ENCODE measurements around the gene GNG11.
A peak's percentile ranks its signal among the peaks of the same experiment; 100 is the strongest.

The GNG11 gene

GRCh38 chr7:93943816-93944540 is 22.4 kb downstream of the GNG11 start:
- no peak overlapping the region for H2AFZ ChIP-seq (ENCODE audit: low read depth, low read length)
- no peaks in the 10 kb centered on the region for H3K4me1 ChIP-seq (ENCODE audit: insufficient read depth, low read length)
- H3K9me3 ChIP-seq (ENCODE audit: low read length) = no peaks in the 10 kb centered on the region
- no peak overlapping the region for H3K4me3 ChIP-seq (ENCODE audit: low read length)
- no peaks in the 10 kb centered on the region for H3K27me3 ChIP-seq (ENCODE audit: insufficient read depth, low read length)
- no peaks in the 10 kb centered on the region for H3K36me3 ChIP-seq (ENCODE audit: insufficient read depth, low read length)

GRCh38 chr7:93944673-93945072 is 23.1 kb downstream of the GNG11 start:
- Histone ChIP-seq H3K4me3 (ENCODE audit: low read length) (no peak overlapping the region), H3K9me3 (ENCODE audit: low read length) (no peaks in the 10 kb centered on the region), H3K36me3 (ENCODE audit: insufficient read depth, low read length) (no peaks in the 10 kb centered on the region), H2AFZ (ENCODE audit: low read depth, low read length) (no peak overlapping the region), H3K27me3 (ENCODE audit: insufficient read depth, low read length) (no peaks in the 10 kb centered on the region), H3K4me1 (ENCODE audit: insufficient read depth, low read length) (no peaks in the 10 kb centered on the region)

- Histone ChIP-seq H3K9me3 (ENCODE audit: low read length) (no peaks in the 10 kb centered on the region), H3K27me3 (ENCODE audit: insufficient read depth, low read length) (no peaks in the 10 kb centered on the region), H3K4me1 (ENCODE audit: insufficient read depth, low read length) (no peaks in the 10 kb centered on the region), H3K36me3 (ENCODE audit: insufficient read depth, low read length) (no peaks in the 10 kb centered on the region), H2AFZ (ENCODE audit: low read depth, low read length) (no peak overlapping the region), H3K4me3 (ENCODE audit: low read length) (no peak overlapping the region)
These were observed 23.5 kb downstream of the GNG11 start for GRCh38 chr7:93945083-93945482.

- Histone ChIP-seq H3K4me3 (ENCODE audit: low read length) (no peak overlapping the region), H3K4me1 (ENCODE audit: insufficient read depth, low read length) (no peaks in the 10 kb centered on the region), H3K36me3 (ENCODE audit: insufficient read depth, low read length) (no peaks in the 10 kb centered on the region), H2AFZ (ENCODE audit: low read depth, low read length) (no peak overlapping the region), H3K27me3 (ENCODE audit: insufficient read depth, low read length) (no peaks in the 10 kb centered on the region), H3K9me3 (ENCODE audit: low read length) (no peaks in the 10 kb centered on the region)
These were observed 24.4 kb downstream of the GNG11 start for GRCh38 chr7:93945756-93946535.

GRCh38 chr7:93948106-93948505 is 26.6 kb downstream of the GNG11 start:
- no peak overlapping the region for H2AFZ ChIP-seq (ENCODE audit: low read depth, low read length)
- no peaks in the 10 kb centered on the region for H3K4me1 ChIP-seq (ENCODE audit: insufficient read depth, low read length)
- no peaks in the 10 kb centered on the region for H3K36me3 ChIP-seq (ENCODE audit: insufficient read depth, low read length)
- H3K27me3 ChIP-seq (ENCODE audit: insufficient read depth, low read length) = no peaks in the 10 kb centered on the region
- no peak overlapping the region for H3K4me3 ChIP-seq (ENCODE audit: low read length)
- H3K9me3 ChIP-seq (ENCODE audit: low read length) = no peaks in the 10 kb centered on the region

- H3K4me1 ChIP-seq (ENCODE audit: insufficient read depth, low read length) = no peaks in the 10 kb centered on the region
- H3K27me3 ChIP-seq (ENCODE audit: insufficient read depth, low read length) = no peaks in the 10 kb centered on the region
- no peaks in the 10 kb centered on the region for H3K9me3 ChIP-seq (ENCODE audit: low read length)
These were observed 27.3 kb downstream of the GNG11 start for GRCh38 chr7:93948873-93949272.

GRCh38 chr7:93949423-93949822 is 27.9 kb downstream of the GNG11 start:
- no peak overlapping the region for H3K4me3 ChIP-seq (ENCODE audit: low read length)
- no peaks in the 10 kb centered on the region for H3K36me3 ChIP-seq (ENCODE audit: insufficient read depth, low read length)
- no peak overlapping the region for H2AFZ ChIP-seq (ENCODE audit: low read depth, low read length)
- no peaks in the 10 kb centered on the region for H3K9me3 ChIP-seq (ENCODE audit: low read length)
- H3K4me1 ChIP-seq (ENCODE audit: insufficient read depth, low read length) = no peaks in the 10 kb centered on the region
- no peaks in the 10 kb centered on the region for H3K27me3 ChIP-seq (ENCODE audit: insufficient read depth, low read length)

More at GRCh38 chr7:93948873-93949272, 27.3 kb downstream of the GNG11 start:
- Histone ChIP-seq H3K4me3 (ENCODE audit: low read length) (no peak overlapping the region), H3K36me3 (ENCODE audit: insufficient read depth, low read length) (no peaks in the 10 kb centered on the region), H2AFZ (ENCODE audit: low read depth, low read length) (no peak overlapping the region)

DNA sequence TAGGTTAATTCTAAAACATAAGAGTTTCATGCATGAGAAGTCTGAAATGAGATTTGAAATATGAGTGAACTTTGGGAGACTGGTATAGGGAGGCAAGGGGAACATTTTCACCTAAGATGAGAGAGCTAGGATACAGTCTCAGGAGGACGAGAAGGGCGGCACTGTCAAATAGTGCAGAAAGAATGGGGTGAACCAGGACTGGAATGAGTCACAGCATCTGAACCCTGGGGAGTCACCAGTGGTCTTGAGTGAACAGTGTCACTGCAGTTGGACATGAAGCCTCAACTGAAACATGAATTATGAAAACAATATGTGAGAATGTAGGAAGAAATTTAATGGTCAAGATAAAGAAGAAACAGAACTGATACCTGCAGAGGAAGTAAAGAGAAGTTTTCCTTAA is 33.8 kb downstream of the GNG11 start:
- Histone ChIP-seq H2AFZ (ENCODE audit: low read depth, low read length) (no peak overlapping the region), H3K27me3 (ENCODE audit: insufficient read depth, low read length) (no peaks in the 10 kb centered on the region), H3K36me3 (ENCODE audit: insufficient read depth, low read length) (no peaks in the 10 kb centered on the region), H3K4me1 (ENCODE audit: insufficient read depth, low read length) (no peaks in the 10 kb centered on the region), H3K4me3 (ENCODE audit: low read length) (no peak overlapping the region), H3K9me3 (ENCODE audit: low read length) (no peaks in the 10 kb centered on the region)

DNA sequence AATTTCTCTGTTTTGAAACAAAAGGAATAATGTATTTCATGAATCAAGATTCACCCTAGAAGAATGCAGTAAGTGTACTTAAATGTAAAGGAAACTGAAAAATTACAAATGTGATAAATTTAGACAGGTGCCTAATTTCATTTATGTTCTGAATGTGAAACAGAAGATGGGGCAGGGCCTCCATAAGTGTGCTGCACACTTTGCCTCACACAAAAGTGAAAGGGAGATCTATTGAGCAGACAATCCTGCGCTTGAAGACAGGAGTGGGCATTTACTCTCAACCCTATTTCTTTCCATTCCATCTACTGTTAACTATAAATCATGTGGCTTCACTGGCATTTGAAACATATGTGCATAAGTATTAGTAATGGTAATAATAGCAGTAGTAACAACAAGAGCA is 36.2 kb downstream of the GNG11 start:
- Histone ChIP-seq H3K27me3 (ENCODE audit: insufficient read depth, low read length) (no peaks in the 10 kb centered on the region), H2AFZ (ENCODE audit: low read depth, low read length) (peak overlapping the region; percentile 20), H3K4me1 (ENCODE audit: insufficient read depth, low read length) (no peaks in the 10 kb centered on the region), H3K4me3 (ENCODE audit: low read length) (no peak overlapping the region), H3K9me3 (ENCODE audit: low read length) (no peaks in the 10 kb centered on the region), H3K36me3 (ENCODE audit: insufficient read depth, low read length) (no peaks in the 10 kb centered on the region)

GRCh38 chr7:93958216-93958615 is 36.7 kb downstream of the GNG11 start:
- Histone ChIP-seq H3K9me3 (ENCODE audit: low read length) (no peaks in the 10 kb centered on the region), H3K36me3 (ENCODE audit: insufficient read depth, low read length) (no peaks in the 10 kb centered on the region), H3K27me3 (ENCODE audit: insufficient read depth, low read length) (no peaks in the 10 kb centered on the region), H3K4me1 (ENCODE audit: insufficient read depth, low read length) (no peaks in the 10 kb centered on the region), H3K4me3 (ENCODE audit: low read length) (no peak overlapping the region), H2AFZ (ENCODE audit: low read depth, low read length) (peak overlapping the region; percentile 20)

- Histone ChIP-seq H3K4me3 (ENCODE audit: low read length) (no peak overlapping the region), H2AFZ (ENCODE audit: low read depth, low read length) (no peak overlapping the region), H3K36me3 (ENCODE audit: insufficient read depth, low read length) (no peaks in the 10 kb centered on the region), H3K9me3 (ENCODE audit: low read length) (no peaks in the 10 kb centered on the region), H3K4me1 (ENCODE audit: insufficient read depth, low read length) (no peaks in the 10 kb centered on the region), H3K27me3 (ENCODE audit: insufficient read depth, low read length) (no peaks in the 10 kb centered on the region)
These were observed 37.1 kb downstream of the GNG11 start for GRCh38 chr7:93958651-93959050.

DNA sequence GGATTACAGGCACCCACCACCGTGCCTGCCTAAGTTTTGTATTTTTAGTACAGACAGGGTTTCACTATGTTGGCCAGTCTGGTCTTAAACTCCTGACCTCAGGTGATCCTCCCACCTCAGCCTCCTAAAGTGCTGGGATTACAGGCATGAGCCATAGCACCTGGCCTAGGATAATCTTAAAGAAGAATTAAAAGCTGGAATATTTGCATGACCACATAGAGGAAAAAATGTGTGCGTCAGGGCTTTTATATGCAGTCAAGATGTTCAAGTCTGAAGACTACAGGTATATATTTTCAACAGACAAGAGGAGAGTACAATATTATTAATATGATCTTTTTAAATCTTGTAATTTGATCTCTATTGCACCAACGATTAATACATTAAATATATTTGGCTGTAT is 39.5 kb downstream of the GNG11 start:
- H3K36me3 ChIP-seq (ENCODE audit: insufficient read depth, low read length) = no peaks in the 10 kb centered on the region
- H3K4me3 ChIP-seq (ENCODE audit: low read length) = no peak overlapping the region
- no peaks in the 10 kb centered on the region for H3K9me3 ChIP-seq (ENCODE audit: low read length)
- H2AFZ ChIP-seq (ENCODE audit: low read depth, low read length) = no peak overlapping the region
- no peaks in the 10 kb centered on the region for H3K27me3 ChIP-seq (ENCODE audit: insufficient read depth, low read length)
- no peaks in the 10 kb centered on the region for H3K4me1 ChIP-seq (ENCODE audit: insufficient read depth, low read length)

DNA sequence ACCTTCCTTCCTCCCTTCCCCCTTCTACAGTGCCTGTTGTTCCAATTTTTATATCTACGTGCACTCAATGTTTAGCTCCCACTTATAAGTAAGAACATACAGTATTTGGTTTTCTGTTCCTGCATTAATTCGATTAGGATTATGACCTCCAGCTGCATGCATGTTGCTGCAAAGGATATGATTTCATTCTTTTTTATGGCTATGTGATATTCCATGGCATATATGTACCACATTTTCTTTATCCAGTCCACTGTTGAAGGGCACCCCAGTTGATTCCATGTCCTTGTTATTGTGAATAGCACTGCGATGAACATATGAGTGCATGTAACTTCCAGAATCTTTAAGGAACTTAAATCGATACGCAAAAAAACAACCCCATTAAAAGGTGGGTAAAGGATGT is 42.7 kb downstream of the GNG11 start:
- H3K9me3 ChIP-seq (ENCODE audit: low read length) = no peaks in the 10 kb centered on the region
- no peaks in the 10 kb centered on the region for H3K27me3 ChIP-seq (ENCODE audit: insufficient read depth, low read length)
- H3K4me1 ChIP-seq (ENCODE audit: insufficient read depth, low read length) = no peaks in the 10 kb centered on the region
- no peak overlapping the region for H3K4me3 ChIP-seq (ENCODE audit: low read length)
- no peak overlapping the region for H2AFZ ChIP-seq (ENCODE audit: low read depth, low read length)
- H3K36me3 ChIP-seq (ENCODE audit: insufficient read depth, low read length) = no peaks in the 10 kb centered on the region

Data from neuron (in vitro differentiated cells).